GM10248 (cell line): Measurements from ENCODE around the gene BABAM2.

Experiments used
- CTCF ChIA-PET: fragments of 300-600 bp; sonication (Branson Sonifier 250); formaldehyde crosslinking; extraction: SDS; loops from one replicate; lab custom pipeline; 2021; ENCODE audit warnings: antibody characterized with exemption; lab: Yijun Ruan, JAX
- POLR2A ChIA-PET: fragments of 350-650 bp; sonication (Branson Sonifier 250); formaldehyde crosslinking; extraction: SDS; loops from one replicate; lab custom pipeline; 2020; ENCODE audit warnings: antibody characterized with exemption; lab: Yijun Ruan, JAX
- DNase-seq: peaks from one replicate; pipeline ENCODE4 v3.0.0; 2012; ENCODE audit errors: extremely low spot score
- TF ChIP-seq, protein P1 (sequence below): IDR thresholded peaks from 2 replicates; pipeline ENCODE4 v1.5.1; 2012; ENCODE audit warnings: mild to moderate bottlenecking, low read depth; ENCODE audit errors: extremely low read depth, missing control alignments, control extremely low read depth

Gene BABAM2

DNA sequence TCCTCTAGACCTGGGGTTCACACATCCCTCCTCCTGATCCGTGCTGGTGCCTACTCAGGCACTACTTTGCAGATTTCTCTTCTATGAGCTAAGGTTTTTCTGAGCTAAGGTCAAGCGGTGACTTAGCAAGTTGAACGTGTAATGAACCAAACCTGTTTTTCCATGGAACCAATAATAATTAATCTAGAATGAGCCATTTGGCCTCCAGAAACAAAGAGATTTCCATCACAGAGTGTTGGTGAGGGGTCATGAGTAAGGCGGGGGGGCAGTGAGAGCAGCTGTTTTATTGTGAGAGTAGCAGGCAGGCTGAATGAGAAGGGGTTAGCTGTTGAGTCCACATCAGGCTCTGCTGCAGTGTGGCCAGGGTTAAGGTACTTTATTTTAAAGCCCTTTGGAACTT is 390.1 kb downstream of the BABAM2 start:
- no peak for DNase-seq
- TF ChIP-seq, protein P1, sequence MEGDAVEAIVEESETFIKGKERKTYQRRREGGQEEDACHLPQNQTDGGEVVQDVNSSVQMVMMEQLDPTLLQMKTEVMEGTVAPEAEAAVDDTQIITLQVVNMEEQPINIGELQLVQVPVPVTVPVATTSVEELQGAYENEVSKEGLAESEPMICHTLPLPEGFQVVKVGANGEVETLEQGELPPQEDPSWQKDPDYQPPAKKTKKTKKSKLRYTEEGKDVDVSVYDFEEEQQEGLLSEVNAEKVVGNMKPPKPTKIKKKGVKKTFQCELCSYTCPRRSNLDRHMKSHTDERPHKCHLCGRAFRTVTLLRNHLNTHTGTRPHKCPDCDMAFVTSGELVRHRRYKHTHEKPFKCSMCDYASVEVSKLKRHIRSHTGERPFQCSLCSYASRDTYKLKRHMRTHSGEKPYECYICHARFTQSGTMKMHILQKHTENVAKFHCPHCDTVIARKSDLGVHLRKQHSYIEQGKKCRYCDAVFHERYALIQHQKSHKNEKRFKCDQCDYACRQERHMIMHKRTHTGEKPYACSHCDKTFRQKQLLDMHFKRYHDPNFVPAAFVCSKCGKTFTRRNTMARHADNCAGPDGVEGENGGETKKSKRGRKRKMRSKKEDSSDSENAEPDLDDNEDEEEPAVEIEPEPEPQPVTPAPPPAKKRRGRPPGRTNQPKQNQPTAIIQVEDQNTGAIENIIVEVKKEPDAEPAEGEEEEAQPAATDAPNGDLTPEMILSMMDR = no peak
- ChIA-PET POLR2A (no interaction called here), CTCF (interaction anchor here (1.0 kb wide), 1 partner anchor 11 kb away, joined by 3 read pairs; no protein-coding TSS in a partner anchor)

GRCh38 chr2:28281739-28282138 is 391.2 kb downstream of the BABAM2 start:
- CTCF ChIA-PET = interaction anchor here (1.1 to 1.5 kb wide), 3 partner anchors 8 to 33 kb away, joined by 3 to 4 read pairs (median 3); no protein-coding TSS in a partner anchor
- TF ChIP-seq, protein P1 = no peak
- DNase-seq = no peak
- POLR2A ChIA-PET = no interaction called here

- POLR2A ChIA-PET = no interaction called here
- TF ChIP-seq, protein P1 = no peak
- CTCF ChIA-PET = interaction anchor here (1.1 to 1.5 kb wide), 3 partner anchors 9 to 33 kb away, joined by 3 to 4 read pairs (median 3); no protein-coding TSS in a partner anchor
- no peak for DNase-seq
These were observed 391.7 kb downstream of the BABAM2 start for GRCh38 chr2:28282248-28282647.

DNA sequence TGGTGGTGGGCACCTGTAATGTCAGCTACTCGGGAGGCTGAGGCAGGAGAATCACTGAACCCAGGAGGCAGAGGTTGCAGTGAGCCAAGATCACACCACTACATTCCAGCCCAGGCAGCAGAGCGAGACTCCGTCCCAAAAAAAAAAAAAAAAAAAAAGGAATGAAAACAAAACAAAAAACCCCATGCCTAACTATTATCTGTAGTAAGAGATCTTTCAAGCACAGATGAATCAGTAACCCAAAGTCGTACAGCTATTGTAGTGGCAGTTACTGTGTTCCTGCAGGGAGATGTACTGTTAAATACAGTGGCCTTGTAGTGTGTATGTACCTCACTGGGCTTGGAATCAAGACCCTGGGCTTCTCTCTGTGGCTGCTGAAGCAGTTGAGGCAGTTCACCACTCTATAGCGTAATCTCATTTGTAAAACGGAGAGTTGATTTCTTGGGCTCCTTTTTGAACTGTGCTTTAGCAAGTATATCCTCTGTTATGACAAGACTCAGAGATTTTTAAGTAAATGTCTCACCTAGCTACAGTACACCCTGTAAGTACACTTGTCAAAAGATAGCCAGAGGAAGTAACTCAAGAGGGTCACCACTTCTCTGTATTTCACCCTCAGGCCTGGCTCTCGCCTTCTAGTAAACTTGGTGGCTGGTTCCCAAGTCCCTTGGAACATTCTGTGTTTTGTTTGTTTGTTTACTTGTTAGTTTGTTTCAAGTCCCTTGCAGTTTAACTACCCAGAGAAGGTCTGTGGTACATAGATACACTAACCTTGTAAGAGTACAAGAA is 392.5 kb downstream of the BABAM2 start:
- DNase-seq = no peak
- CTCF ChIA-PET = interaction anchor here (1.0 to 1.3 kb wide), 3 partner anchors 10 to 11 kb away, joined by 3 to 4 read pairs (median 4); no protein-coding TSS in a partner anchor
- POLR2A ChIA-PET = interaction anchor here (0.7 kb wide), 1 partner anchor 1063 kb away, joined by 9 read pairs; no protein-coding TSS in a partner anchor
- TF ChIP-seq, protein P1 = no peak

DNA sequence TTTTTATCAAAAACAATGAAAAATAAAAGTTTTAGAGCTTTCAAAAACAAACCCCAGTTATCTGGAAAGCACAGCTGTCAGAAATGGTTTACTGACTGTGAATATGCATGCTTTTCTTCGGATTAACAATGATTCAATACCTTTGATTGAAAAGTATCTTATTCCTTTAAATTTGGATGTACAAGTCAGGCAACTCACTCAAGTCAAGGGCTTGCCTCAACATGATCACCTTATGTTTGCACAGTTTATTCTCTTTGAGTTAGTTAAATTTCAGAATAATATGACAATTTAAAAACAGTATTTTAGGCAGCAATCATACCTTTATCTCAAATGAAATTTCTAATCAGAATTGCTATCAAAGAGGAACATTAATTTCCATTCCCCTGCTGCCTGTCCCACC is 393.3 kb downstream of the BABAM2 start:
- ChIA-PET POLR2A (no interaction called here), CTCF (interaction anchor here (1.0 to 1.3 kb wide), 3 partner anchors 9 to 23 kb away, joined by 3 to 4 read pairs (median 3); no protein-coding TSS in a partner anchor)
- TF ChIP-seq, protein P1 = no peak
- DNase-seq = no peak

- ChIA-PET CTCF (no interaction called here), POLR2A (no interaction called here)
- no peak for DNase-seq
- TF ChIP-seq, protein P1 = no peak
These were observed 396.1 kb downstream of the BABAM2 start for GRCh38 chr2:28286678-28287077.
